HG03378 (cell line): ENCODE results near the gene ARFIP1.
"Not testable (repeated sequence)": the region's sequence is repeated elsewhere in the genome, so short reads cannot be mapped to it uniquely, and the experiment has no call there.

ENCODE experiments used
- ATAC-seq: cut with Tn5 transposase; IDR thresholded peaks from one replicate; pipeline ENCODE4 v1.9.1; 2021; ENCODE audit warnings: mild to moderate bottlenecking, moderate library complexity; ENCODE audit not compliant: unreplicated experiment

The ARFIP1 gene

GRCh38 chr4:152887981-152888380, 108.2 kb downstream of the ARFIP1 start:
- ATAC-seq = no peak

GRCh38 chr4:152892974-152893373, 113.2 kb downstream of the ARFIP1 start:
- no peak for ATAC-seq

DNA sequence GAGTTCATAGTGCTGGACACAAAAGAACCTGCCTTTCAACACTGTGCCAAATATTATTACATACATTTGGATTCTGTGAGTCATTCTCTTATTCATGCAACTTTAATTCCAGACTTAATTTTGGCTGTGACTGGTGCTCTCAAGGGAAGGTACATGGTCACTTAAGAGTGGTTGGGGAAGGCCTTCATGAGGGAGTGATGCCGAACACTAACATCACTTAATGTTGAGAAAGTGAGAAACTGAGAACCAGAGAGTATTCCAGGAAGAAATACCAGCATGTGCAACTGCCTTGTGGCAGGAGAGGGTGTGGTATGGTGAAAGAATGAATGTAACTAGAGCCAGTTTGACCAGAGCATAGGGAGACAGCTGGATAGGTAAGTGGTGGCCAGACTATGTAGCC, 114.9 kb downstream of the ARFIP1 start:
- no peak for ATAC-seq

GRCh38 chr4:152896811-152897210, 117.1 kb downstream of the ARFIP1 start:
- no peak for ATAC-seq

DNA sequence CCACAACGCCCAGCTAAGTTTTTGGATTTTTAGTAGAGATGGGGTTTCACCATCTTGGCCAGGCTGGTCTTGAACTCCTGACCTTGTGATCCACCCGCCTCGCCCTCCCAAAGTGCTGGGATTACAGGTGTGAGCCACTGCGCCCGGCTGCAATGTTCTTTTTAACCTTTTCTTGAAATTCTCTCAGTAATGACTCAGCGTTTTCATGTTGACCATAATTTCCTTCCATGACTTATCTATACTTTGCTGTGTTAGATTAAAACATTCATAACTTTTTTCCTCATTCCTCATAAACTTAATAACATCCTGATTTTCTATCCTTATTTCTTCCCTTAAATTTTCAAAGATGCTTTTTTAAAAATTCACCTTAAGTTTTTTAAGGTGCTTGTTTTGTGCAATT, 118.4 kb downstream of the ARFIP1 start:
- not testable (repeated sequence) for ATAC-seq

GRCh38 chr4:152898606-152899005, 118.9 kb downstream of the ARFIP1 start:
- no peak for ATAC-seq

DNA sequence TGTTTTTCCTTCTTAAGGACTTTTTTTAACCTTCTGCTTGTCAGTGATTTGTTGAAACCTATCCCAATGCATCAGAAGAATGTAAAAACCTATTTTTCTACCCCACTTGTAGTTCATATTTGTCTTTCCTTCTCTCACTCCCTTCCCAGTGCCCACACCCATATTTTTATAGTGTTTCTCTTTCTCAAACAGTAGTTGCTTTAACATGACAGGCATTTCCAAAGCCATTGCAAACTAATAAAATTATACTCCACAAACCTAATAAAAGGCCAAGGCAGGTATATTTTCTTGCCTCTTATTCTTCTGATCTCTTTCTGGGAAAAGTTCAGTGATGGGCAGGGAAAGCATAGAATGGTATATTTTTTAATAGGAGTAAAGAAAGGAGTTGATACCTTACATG, 120.6 kb downstream of the ARFIP1 start:
- no peak for ATAC-seq

DNA sequence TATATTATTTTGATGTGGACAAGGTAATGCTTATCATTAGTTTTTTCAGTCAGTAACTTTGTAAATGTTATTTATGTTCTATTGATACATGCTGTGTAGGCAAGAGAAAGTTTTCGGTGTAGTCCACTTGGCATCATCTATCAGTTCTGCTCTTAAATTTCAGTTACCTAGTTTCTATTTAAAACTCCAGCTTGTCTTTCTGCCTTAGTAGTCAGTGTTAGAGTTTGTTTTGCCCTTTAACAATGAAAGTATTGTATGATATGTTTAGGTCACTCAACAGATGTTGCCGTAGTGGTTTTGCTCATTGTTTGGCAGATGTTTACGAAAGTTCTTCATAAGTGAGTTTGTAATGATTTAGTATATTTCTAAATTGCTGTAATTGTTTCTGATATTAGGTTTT, 121.5 kb downstream of the ARFIP1 start:
- no peak for ATAC-seq

- no peak for ATAC-seq
These were observed 123.9 kb downstream of the ARFIP1 start for GRCh38 chr4:152903658-152904057.

- no peak for ATAC-seq
These were observed 130.1 kb downstream of the ARFIP1 start for GRCh38 chr4:152909901-152910300.

DNA sequence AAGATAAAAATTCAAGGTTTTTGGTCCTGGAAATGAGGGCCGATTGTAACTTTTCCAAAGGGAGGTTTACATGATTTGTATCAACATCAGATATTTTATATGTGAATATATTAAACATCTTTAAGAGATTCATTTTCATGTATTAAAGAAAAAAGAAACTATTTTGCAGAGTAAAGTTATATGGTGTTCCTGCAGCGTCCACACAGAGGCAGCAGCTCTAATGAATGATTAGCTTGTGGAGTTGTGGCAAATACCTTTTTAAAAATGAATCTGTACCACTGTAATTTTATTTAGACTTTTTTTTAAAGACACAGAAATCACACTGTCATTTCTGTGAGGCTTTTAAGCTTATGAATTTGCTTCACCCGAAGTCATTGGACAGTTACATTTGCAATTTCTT, 130.8 kb downstream of the ARFIP1 start:
- ATAC-seq = no peak

DNA sequence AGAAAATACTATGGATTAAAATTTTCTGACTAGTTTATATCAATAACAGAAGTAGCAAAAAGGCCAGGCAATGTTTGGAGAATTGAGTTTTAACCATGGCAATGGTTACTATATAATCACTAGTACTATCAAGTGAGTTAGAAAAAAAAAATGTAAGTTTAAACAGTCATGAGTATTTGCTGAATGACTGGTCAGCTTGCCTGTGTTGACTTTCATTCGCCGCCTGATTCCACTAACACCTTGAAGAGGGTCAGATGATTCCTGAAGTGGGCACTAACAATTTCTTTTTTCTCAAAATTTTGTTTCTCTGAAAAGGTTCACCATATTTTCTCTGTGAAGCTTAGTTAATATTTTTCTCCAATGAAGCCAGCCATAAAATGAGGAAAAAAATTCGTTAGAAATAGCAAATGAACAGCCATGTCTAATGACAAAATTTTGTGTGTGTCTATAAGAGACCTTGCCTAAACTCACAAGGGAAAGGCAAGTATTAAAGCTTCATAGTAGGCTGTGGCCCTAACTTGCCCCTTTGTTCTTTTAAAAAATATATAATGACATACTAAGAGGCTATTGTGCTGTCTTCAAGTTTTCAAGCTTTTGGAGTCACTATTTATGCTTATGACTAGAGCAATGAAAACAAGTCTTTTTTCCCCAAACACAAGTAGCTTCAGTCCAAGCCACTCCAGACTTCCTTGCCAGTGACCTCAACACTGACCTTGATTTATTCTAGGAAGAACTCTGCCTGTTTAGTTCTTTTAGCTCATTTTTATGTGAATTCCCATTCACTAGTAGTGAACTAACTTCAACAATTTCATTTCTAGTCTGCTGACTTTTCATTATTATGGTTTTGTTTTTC, 138.0 kb downstream of the ARFIP1 start:
- no peak for ATAC-seq

- no peak for ATAC-seq
These were observed 140.1 kb downstream of the ARFIP1 start for GRCh38 chr4:152919826-152920225.

GRCh38 chr4:152920768-152921167, 141.0 kb downstream of the ARFIP1 start:
- ATAC-seq = no peak

GRCh38 chr4:152921284-152921683, 141.5 kb downstream of the ARFIP1 start:
- no peak for ATAC-seq

DNA sequence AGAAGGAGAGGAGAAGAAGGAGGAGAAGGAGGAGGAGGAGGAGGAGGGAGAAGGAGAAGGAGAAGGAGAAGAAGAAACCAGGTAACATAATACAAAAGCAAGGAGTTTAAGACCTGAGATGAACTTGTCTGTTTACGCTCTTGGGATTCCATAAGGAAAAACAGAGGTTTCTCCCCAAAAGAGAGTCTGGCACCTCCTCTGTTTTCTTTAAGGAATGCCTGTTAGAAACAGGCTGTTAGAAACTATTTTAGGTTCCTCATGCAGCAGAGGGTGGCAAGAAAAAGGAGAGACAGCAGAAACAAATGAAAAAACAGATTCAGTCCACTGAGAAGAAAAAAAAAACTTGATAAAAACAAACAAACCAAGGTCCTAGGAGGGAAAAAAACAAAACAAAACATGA, 146.1 kb downstream of the ARFIP1 start:
- no peak for ATAC-seq

DNA sequence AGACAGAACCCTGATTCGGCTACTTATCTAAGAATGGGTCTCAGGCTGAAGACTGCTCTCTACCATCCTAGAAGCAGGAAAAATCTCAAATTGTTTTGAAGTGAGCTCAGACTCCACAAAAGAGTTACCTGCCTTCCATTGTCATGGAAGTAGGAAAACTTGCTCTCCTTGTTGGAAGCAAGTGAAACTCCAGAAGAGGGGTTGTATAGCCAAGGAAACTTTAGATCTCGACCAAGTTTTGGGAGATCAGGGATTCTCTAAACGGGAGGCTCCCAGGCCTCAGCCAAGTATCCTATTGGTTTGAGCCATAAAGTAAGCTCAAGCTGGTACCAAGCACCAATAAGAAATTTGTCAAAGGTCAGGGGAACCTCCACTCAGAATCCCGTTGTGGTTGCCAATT, 147.2 kb downstream of the ARFIP1 start:
- ATAC-seq = no peak

GRCh38 chr4:152927737-152928136, 148.0 kb downstream of the ARFIP1 start:
- no peak for ATAC-seq

GRCh38 chr4:152928286-152928685, 148.5 kb downstream of the ARFIP1 start:
- ATAC-seq = no peak

DNA sequence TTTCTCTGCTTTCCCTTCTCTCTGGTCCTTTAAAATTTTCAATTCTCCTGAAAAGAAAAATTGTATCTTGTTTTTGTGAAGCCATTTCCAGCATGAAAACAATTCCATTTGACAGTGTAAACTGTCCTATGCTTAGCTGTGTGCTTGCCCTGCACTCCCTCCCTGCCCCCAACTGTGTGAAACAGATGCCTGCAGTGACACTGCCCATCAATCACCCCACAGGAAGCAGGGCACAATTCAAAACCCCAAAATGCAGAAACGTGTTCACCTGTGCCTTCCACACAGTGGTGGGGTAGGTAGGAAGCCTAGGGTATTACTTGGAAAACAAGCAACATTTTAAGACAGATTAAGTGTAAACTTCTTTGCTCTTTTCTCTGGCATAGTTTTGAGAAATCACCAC, 150.1 kb downstream of the ARFIP1 start:
- ATAC-seq = no peak

GRCh38 chr4:152935143-152935542, 155.4 kb downstream of the ARFIP1 start:
- no peak for ATAC-seq

- ATAC-seq = no peak
These were observed 156.1 kb downstream of the ARFIP1 start, which contains the start of gene FHDC1 for GRCh38 chr4:152935631-152936445. TSS of gene FHDC1 (plus strand) at chr4:152936323. CDS start at chr4:152943058, 6,735 bp downstream.
